Measurements from ENCODE around the gene AFG1L.
"Not testable (repeated sequence)": the region's sequence is repeated elsewhere in the genome, so short reads cannot be mapped to it uniquely, and the experiment has no call there.

AFG1L gene

GRCh38 chr6:108560463-108561308 lies 265.8 kb downstream of the AFG1L start, which contains the start of gene FOXO3:
Gene FOXO3 (plus strand): TSS chr6:108560917. CDS start chr6:108561209, 292 bp downstream.
- DNase-seq = peak; percentile 69 to 79

- not testable (repeated sequence) for DNase-seq
Observed at GRCh38 chr6:108561309-108561647, 266.4 kb downstream of the AFG1L start.

GRCh38 chr6:108561742-108562502 lies 267.1 kb downstream of the AFG1L start:
- DNase-seq = no peak

GRCh38 chr6:108562503-108562993 lies 267.7 kb downstream of the AFG1L start:
- no peak for DNase-seq

GRCh38 chr6:108563292-108563691 lies 268.4 kb downstream of the AFG1L start:
- no peak for DNase-seq

- no peak for DNase-seq
Observed at GRCh38 chr6:108564178-108564577, 269.3 kb downstream of the AFG1L start.

GRCh38 chr6:108565091-108565766 lies 270.4 kb downstream of the AFG1L start:
- DNase-seq = no peak

- DNase-seq = no peak
Observed at GRCh38 chr6:108565893-108566292, 271.0 kb downstream of the AFG1L start.

- DNase-seq = no peak
Observed at GRCh38 chr6:108566406-108566805, 271.6 kb downstream of the AFG1L start.

- DNase-seq = no peak
Observed at GRCh38 chr6:108568101-108568500, 273.2 kb downstream of the AFG1L start.

GRCh38 chr6:108568551-108569305 lies 273.9 kb downstream of the AFG1L start:
- DNase-seq = no peak

GRCh38 chr6:108570517-108570916 lies 275.7 kb downstream of the AFG1L start:
- no peak for DNase-seq

- DNase-seq = no peak
Observed at GRCh38 chr6:108574457-108575141, 279.7 kb downstream of the AFG1L start.
